ENCODE data around the gene FSCN2.
"Not testable (repeated sequence)": the region's sequence is repeated elsewhere in the genome, so short reads cannot be mapped to it uniquely, and the experiment has no call there.

FSCN2 gene

GRCh38 chr17:81523402-81524038 is 4.7 kb upstream of the FSCN2 start:
- in situ Hi-C loops (cut with HindIII; ENCODE audit: low sequenced_read_pairs): no loop called here

- in situ Hi-C loops (cut with HindIII; ENCODE audit: low sequenced_read_pairs): no loop called here
Observed at GRCh38 chr17:81524039-81524864, 3.9 kb upstream of the FSCN2 start.

- in situ Hi-C loops (cut with HindIII; ENCODE audit: low sequenced_read_pairs): no loop called here
Observed at GRCh38 chr17:81524865-81525159, 3.4 kb upstream of the FSCN2 start.

- in situ Hi-C loops (cut with HindIII; ENCODE audit: low sequenced_read_pairs): no loop called here
Observed at GRCh38 chr17:81526662-81527571, 1.3 kb upstream of the FSCN2 start.

- in situ Hi-C loops (cut with HindIII; ENCODE audit: low sequenced_read_pairs): no loop called here
Observed at GRCh38 chr17:81528384-81528650, 140 bp downstream of the FSCN2 start.

GRCh38 chr17:81528651-81529436 is 667 bp downstream of the FSCN2 start:
- in situ Hi-C loops (cut with HindIII; ENCODE audit: low sequenced_read_pairs): no loop called here

- in situ Hi-C loops (cut with HindIII; ENCODE audit: low sequenced_read_pairs): no loop called here
Observed at GRCh38 chr17:81529437-81529803, 1.2 kb downstream of the FSCN2 start.

GRCh38 chr17:81531013-81531412 is 2.8 kb downstream of the FSCN2 start:
- in situ Hi-C loops (cut with HindIII; ENCODE audit: low sequenced_read_pairs): not testable (repeated sequence)

- in situ Hi-C loops (cut with HindIII; ENCODE audit: low sequenced_read_pairs): not testable (repeated sequence)
Observed at GRCh38 chr17:81531998-81532404, 3.8 kb downstream of the FSCN2 start.

GRCh38 chr17:81532490-81533287 is 4.5 kb downstream of the FSCN2 start:
- in situ Hi-C loops (cut with HindIII; ENCODE audit: low sequenced_read_pairs): no loop called here

GRCh38 chr17:81533339-81534141 is 5.4 kb downstream of the FSCN2 start:
- in situ Hi-C loops (cut with HindIII; ENCODE audit: low sequenced_read_pairs): no loop called here

- in situ Hi-C loops (cut with HindIII; ENCODE audit: low sequenced_read_pairs): no loop called here
Observed at GRCh38 chr17:81534157-81535006, 6.2 kb downstream of the FSCN2 start.

- in situ Hi-C loops (cut with HindIII; ENCODE audit: low sequenced_read_pairs): no loop called here
Observed at GRCh38 chr17:81535007-81535328, 6.8 kb downstream of the FSCN2 start.

GRCh38 chr17:81535480-81536298 is 7.5 kb downstream of the FSCN2 start:
- in situ Hi-C loops (cut with HindIII; ENCODE audit: low sequenced_read_pairs): no loop called here

GRCh38 chr17:81536299-81537290 is 8.4 kb downstream of the FSCN2 start:
- in situ Hi-C loops (cut with HindIII; ENCODE audit: low sequenced_read_pairs): no loop called here

GRCh38 chr17:81537343-81537855 is 9.2 kb downstream of the FSCN2 start:
- in situ Hi-C loops (cut with HindIII; ENCODE audit: low sequenced_read_pairs): no loop called here

All from endothelial cell of hepatic sinusoid (primary cell).